GM12878 (cell line): ENCODE results near the gene UBE2L6. TPM values are rescaled to one million over a fixed set of nuclear protein-coding genes. Genes with fewer than 3 reads are reported as not detected.

Source experiments
- ATAC-seq: fragments of 200-7000 bp; cut with Tn5 transposase; 3 replicates; pipeline ENCODE4 v1.9.1; 2020; ENCODE audit warnings: mild to moderate bottlenecking, moderate library complexity
- BruUV-seq: library from RNA; stranded (reverse); fragments of 400-500 nt; replicated peaks from 2 replicates; lab custom pipeline; 2021; lab: Mats Ljungman, UMichigan
- CTCF ChIA-PET: fragments of 300-600 bp; sonication (Branson Sonifier 250); formaldehyde crosslinking; extraction: SDS; loops from one replicate; lab custom pipeline; 2021; ENCODE audit warnings: inconsistent platforms; lab: Yijun Ruan, JAX
- POLR2A ChIA-PET: fragments of 350-600 bp; formaldehyde crosslinking; extraction: SDS; loops from one replicate; lab custom pipeline; 2021; ENCODE audit warnings: inconsistent platforms; lab: Charles Lee
- RAD21 ChIA-PET: fragments of 300-600 bp; sonication (Branson Sonifier 250); formaldehyde crosslinking; loops from one replicate; lab custom pipeline; 2023; ENCODE audit warnings: antibody characterized with exemption; ENCODE audit not compliant: unreplicated experiment; lab: Charles Lee
- SMC1A ChIA-PET: fragments of 300-600 bp; sonication (Branson Sonifier 250); formaldehyde crosslinking; loops from one replicate; lab custom pipeline; 2023; ENCODE audit not compliant: unreplicated experiment, uncharacterized antibody; lab: Charles Lee
- DNase-seq: peaks from one replicate; pipeline ENCODE4 v3.0.0-alpha.2; 2011; ENCODE audit warnings: low read depth, low spot score
- FAIRE-seq: peaks from 3 replicates; lab custom pipeline; 2011; peaks lifted over from hg19 to GRCh38; lab: Jason Lieb, UNC
- H2AFZ ChIP-seq: 2 replicates; pipeline ENCODE4 v1.6.0; 2011; ENCODE audit warnings: low read depth, low read length, control low read depth; ENCODE audit not compliant: control insufficient read depth
- H3K27ac ChIP-seq: 2 replicates; pipeline ENCODE4 v1.5.1; 2011; ENCODE audit warnings: control low read depth; ENCODE audit not compliant: control insufficient read depth, insufficient read depth
- H3K27me3 ChIP-seq, 2 experiments: replicated peaks in 1 of 2; 2 replicates each; pipeline versions ENCODE4 v1.6.0 to v1.6.1; 2011; ENCODE audit warnings: low read length in 1 of 2; ENCODE audit not compliant: control insufficient read depth in 2 of 2, insufficient read depth in 2 of 2
- H3K36me3 ChIP-seq, 2 experiments: 2 replicates each; pipeline ENCODE4 v1.5.1; 2011; ENCODE audit warnings: low read length in 1 of 2; ENCODE audit not compliant: control insufficient read depth in 2 of 2, insufficient read depth in 2 of 2
- H3K4me1 ChIP-seq: 2 replicates; pipeline ENCODE4 v1.6.1; 2011; ENCODE audit warnings: mild to moderate bottlenecking, low read length, moderate library complexity, mixed read lengths; ENCODE audit not compliant: control insufficient read depth, insufficient read depth
- H3K4me2 ChIP-seq: 2 replicates; pipeline ENCODE4 v1.6.0; 2011; ENCODE audit warnings: control low read depth; ENCODE audit not compliant: control insufficient read depth, insufficient read depth
- H3K4me3 ChIP-seq: fragments of 200-600 bp; sonication (generic); 2 replicates; pipeline ENCODE4 v1.5.1; 2016
- H3K79me2 ChIP-seq: 2 replicates; pipeline ENCODE4 v1.6.0; 2011; ENCODE audit warnings: low read length; ENCODE audit not compliant: control insufficient read depth, insufficient read depth
- H3K9ac ChIP-seq: 2 replicates; pipeline ENCODE4 v1.8.0; 2011; ENCODE audit warnings: low read length, control low read depth, mixed read lengths; ENCODE audit not compliant: control insufficient read depth, insufficient read depth
- H3K9me3 ChIP-seq: replicated peaks from 3 replicates; pipeline ENCODE4 v1.5.1; 2011; ENCODE audit warnings: mild to moderate bottlenecking, low read length; ENCODE audit not compliant: control insufficient read depth, insufficient read depth
- H4K20me1 ChIP-seq: 2 replicates; pipeline ENCODE4 v1.6.0; 2011; ENCODE audit not compliant: control insufficient read depth, insufficient read depth
- HDAC6 ChIP-seq: fragments of 200-600 bp; sonication (generic); IDR thresholded peaks from one replicate; pipeline ENCODE4 v1.8.0; 2017; ENCODE audit warnings: antibody characterized with exemption; ENCODE audit not compliant: unreplicated experiment
- JUNB ChIP-seq: IDR thresholded peaks from 2 replicates; pipeline ENCODE4 v1.6.1; 2016; ENCODE audit warnings: antibody characterized with exemption, mild to moderate bottlenecking
- MTA3 ChIP-seq: IDR thresholded peaks from 2 replicates; pipeline ENCODE4 v1.6.1; 2012; ENCODE audit warnings: low read length, inconsistent platforms, borderline replicate concordance
- RELA ChIP-seq: fragments of 450-650 bp; IDR thresholded peaks from 2 replicates; pipeline ENCODE4 v1.8.0; 2014; ENCODE audit warnings: borderline replicate concordance; ENCODE audit not compliant: partially characterized antibody
- SIN3A ChIP-seq: IDR thresholded peaks from 2 replicates; pipeline ENCODE4 v1.6.1; 2012; ENCODE audit warnings: low read depth, low read length, improper control_type of control experiment
- SMAD5 ChIP-seq: IDR thresholded peaks from 2 replicates; pipeline ENCODE4 v1.6.1; 2016; ENCODE audit warnings: antibody characterized with exemption, low read depth
- SP1 ChIP-seq: IDR thresholded peaks from one replicate; pipeline ENCODE4 v1.6.1; 2011; ENCODE audit warnings: low read depth, low read length
- SPI1 ChIP-seq: IDR thresholded peaks from 2 replicates; pipeline ENCODE4 v1.6.1; 2011; ENCODE audit warnings: low read depth, mild to moderate bottlenecking, low read length, moderate library complexity, borderline replicate concordance; ENCODE audit not compliant: insufficient read depth
- SREBF1 ChIP-seq: IDR thresholded peaks from 2 replicates; pipeline ENCODE4 v1.6.1; 2012; ENCODE audit warnings: mild to moderate bottlenecking, low read length
- ZBTB11 ChIP-seq: fragments of 450-650 bp; formaldehyde crosslinking; IDR thresholded peaks from 2 replicates; pipeline ENCODE4 v1.5.0; 2022; ENCODE audit warnings: mild to moderate bottlenecking, missing genetic modification characterization
- in situ Hi-C: fragments of 300-500 bp; cut with MboI; formaldehyde crosslinking; loops from 9 replicates; pipeline ENCODE4 v1.14.3; 2018; ENCODE audit warnings: mixed read lengths
- intact Hi-C: fragments of 100-400 bp; cut with micrococcal nuclease; formaldehyde crosslinking; loops from one replicate; pipeline ENCODE4 v1.14.2; 2022; ENCODE audit not compliant: unreplicated experiment
- polyA plus RNA-seq, 11 experiments: library from polyadenylated mRNA; depleted of rRNA in 4 of 11; unstranded in 6 of 11; stranded (reverse) in 5 of 11; fragments of >200 nt; fragmentation: Nextera tagmentation in 4 of 11; fragmentation: Illumina TruSeq in 1 of 11; extraction: Ambion mirVana in 4 of 11; extraction: Trizol in 1 of 11; gene quantifications; 1 replicate in 1 of 11; 2 replicates in 10 of 11; pipeline versions ENCODE4 v1.2.1 to v1.2.3, GENCODE V29; 2011 to 2016; ENCODE audit warnings: inconsistent platforms in 2 of 11, missing spikeins in 2 of 11, low read depth in 1 of 11
- total RNA-seq, 4 experiments: library from RNA; depleted of rRNA in 3 of 4; stranded (reverse); fragments of >200 nt in 3 of 4; fragmentation: Illumina TruSeq in 1 of 4; extraction: Trizol in 1 of 4; gene quantifications; 2 replicates each; pipeline versions ENCODE4 v1.2.1 to v1.2.3, GENCODE V29; 2013 to 2021
- TF ChIP-seq, protein P1 (sequence below): fragments of 450-650 bp; IDR thresholded peaks from 2 replicates; pipeline ENCODE4 v1.6.1; 2017; ENCODE audit warnings: mild to moderate bottlenecking
- TF ChIP-seq, protein P2 (sequence below): IDR thresholded peaks from 2 replicates; pipeline ENCODE4 v1.6.1; 2011; ENCODE audit warnings: borderline replicate concordance, low read depth, mild to moderate bottlenecking, moderate library complexity, low read length; ENCODE audit not compliant: insufficient read depth, poor library complexity, severe bottlenecking
- TF ChIP-seq, protein P3 (sequence below), 3 experiments: IDR thresholded peaks in 2 of 3; conservative IDR thresholded peaks in 1 of 3; 2 replicates each; pipeline ENCODE4 v1.5.1; 2011; ENCODE audit warnings: low read depth in 3 of 3, low read length in 3 of 3, mild to moderate bottlenecking in 3 of 3, control low read depth in 2 of 3, moderate library complexity in 2 of 3, inconsistent platforms in 1 of 3, mixed read lengths in 1 of 3; ENCODE audit not compliant: control insufficient read depth in 2 of 3, insufficient read depth in 1 of 3; ENCODE audit errors: extremely low read depth in 1 of 3
- TF ChIP-seq, protein P4 (sequence below): fragments of 450-650 bp; IDR thresholded peaks from 2 replicates; pipeline ENCODE4 v1.6.1; 2017; ENCODE audit warnings: borderline replicate concordance

Gene UBE2L6
- total and polyA plus RNA-seq, 10 of the 15 experiments (the other 5 are each of a cell fraction or from before 2014, with no cell fraction given), result 114 to 295 (median 173) TPM

DNA sequence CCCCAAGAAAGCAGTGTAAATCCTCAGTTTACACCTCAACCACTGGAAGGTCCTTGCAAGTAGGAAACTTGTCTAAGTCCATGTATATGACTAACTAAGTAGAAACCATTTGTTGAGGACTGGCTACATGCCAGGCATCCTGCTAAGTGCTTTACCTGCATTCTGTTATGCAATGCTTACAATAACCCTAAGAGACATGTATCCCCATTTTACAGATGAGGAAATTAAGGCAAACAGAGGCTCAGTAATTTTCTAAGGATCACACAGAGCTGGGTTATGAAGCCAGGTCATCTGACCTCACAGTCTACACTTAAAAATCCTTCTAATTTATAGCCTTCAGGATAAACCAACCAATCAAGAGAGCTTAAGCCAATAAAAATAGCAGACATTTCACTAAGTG, 38.5 kb downstream of the UBE2L6 start:
- intact Hi-C loops (no loop called here), in situ Hi-C loops (loop anchor here (5.0 kb wide), 1 partner anchor 37 kb away; no protein-coding TSS in a partner anchor)
- Histone ChIP-seq H2AFZ (no peak overlapping the region), H3K79me2 (peaks cover 22% of the 10 kb centered on the region), H3K4me3 (no peak overlapping the region), H3K4me2 (peak overlapping the region; percentile 93), H3K27ac (no peak overlapping the region), H3K4me1 (peaks cover 16% of the 10 kb centered on the region), H3K9ac (no peak overlapping the region), H3K9me3 (no peaks in the 10 kb centered on the region), H4K20me1 (no peaks in the 10 kb centered on the region), H3K27me3 (no peaks in the 10 kb centered on the region), H3K36me3 (peaks cover 0 to 10% of the 10 kb centered on the region in 2 experiments; a peak in 3 of 4 replicates)
- CTCF ChIA-PET, result interaction anchor here (0.5 to 9.7 kb wide), 14 partner anchors 13 to 196 kb away, joined by 3 to 396 read pairs (median 4); partner anchors contain the start of genes SLC43A1 and SLC43A3
- ATAC-seq (no peak), FAIRE-seq (no peak), DNase-seq (no peak)
- POLR2A ChIA-PET, result no interaction called here
- SMC1A ChIA-PET, result interaction anchor here (2.5 to 8.1 kb wide), 4 partner anchors 13 to 71 kb away, joined by 9 to 130 read pairs (median 22); partner anchors contain the start of genes SLC43A1 and UBE2L6
- RAD21 ChIA-PET, result interaction anchor here (0.6 to 9.0 kb wide), 3 partner anchors 36 to 71 kb away, joined by 3 to 133 read pairs (median 3); no protein-coding TSS in a partner anchor
- no TSS peak for BruUV-seq
- TF ChIP-seq RELA (no peak), JUNB (no peak), MTA3 (no peak), SPI1 (no peak), HDAC6 (no peak), SP1 (no peak), ZBTB11 (CRISPR knock-in tag) (no peak), SIN3A (no peak), SREBF1 (no peak), SMAD5 (no peak)
- TF ChIP-seq, protein P1, sequence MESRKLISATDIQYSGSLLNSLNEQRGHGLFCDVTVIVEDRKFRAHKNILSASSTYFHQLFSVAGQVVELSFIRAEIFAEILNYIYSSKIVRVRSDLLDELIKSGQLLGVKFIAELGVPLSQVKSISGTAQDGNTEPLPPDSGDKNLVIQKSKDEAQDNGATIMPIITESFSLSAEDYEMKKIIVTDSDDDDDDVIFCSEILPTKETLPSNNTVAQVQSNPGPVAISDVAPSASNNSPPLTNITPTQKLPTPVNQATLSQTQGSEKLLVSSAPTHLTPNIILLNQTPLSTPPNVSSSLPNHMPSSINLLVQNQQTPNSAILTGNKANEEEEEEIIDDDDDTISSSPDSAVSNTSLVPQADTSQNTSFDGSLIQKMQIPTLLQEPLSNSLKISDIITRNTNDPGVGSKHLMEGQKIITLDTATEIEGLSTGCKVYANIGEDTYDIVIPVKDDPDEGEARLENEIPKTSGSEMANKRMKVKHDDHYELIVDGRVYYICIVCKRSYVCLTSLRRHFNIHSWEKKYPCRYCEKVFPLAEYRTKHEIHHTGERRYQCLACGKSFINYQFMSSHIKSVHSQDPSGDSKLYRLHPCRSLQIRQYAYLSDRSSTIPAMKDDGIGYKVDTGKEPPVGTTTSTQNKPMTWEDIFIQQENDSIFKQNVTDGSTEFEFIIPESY, result no peak
- TF ChIP-seq, protein P2, sequence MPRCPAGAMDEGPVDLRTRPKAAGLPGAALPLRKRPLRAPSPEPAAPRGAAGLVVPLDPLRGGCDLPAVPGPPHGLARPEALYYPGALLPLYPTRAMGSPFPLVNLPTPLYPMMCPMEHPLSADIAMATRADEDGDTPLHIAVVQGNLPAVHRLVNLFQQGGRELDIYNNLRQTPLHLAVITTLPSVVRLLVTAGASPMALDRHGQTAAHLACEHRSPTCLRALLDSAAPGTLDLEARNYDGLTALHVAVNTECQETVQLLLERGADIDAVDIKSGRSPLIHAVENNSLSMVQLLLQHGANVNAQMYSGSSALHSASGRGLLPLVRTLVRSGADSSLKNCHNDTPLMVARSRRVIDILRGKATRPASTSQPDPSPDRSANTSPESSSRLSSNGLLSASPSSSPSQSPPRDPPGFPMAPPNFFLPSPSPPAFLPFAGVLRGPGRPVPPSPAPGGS, result no peak
- TF ChIP-seq, protein P3, sequence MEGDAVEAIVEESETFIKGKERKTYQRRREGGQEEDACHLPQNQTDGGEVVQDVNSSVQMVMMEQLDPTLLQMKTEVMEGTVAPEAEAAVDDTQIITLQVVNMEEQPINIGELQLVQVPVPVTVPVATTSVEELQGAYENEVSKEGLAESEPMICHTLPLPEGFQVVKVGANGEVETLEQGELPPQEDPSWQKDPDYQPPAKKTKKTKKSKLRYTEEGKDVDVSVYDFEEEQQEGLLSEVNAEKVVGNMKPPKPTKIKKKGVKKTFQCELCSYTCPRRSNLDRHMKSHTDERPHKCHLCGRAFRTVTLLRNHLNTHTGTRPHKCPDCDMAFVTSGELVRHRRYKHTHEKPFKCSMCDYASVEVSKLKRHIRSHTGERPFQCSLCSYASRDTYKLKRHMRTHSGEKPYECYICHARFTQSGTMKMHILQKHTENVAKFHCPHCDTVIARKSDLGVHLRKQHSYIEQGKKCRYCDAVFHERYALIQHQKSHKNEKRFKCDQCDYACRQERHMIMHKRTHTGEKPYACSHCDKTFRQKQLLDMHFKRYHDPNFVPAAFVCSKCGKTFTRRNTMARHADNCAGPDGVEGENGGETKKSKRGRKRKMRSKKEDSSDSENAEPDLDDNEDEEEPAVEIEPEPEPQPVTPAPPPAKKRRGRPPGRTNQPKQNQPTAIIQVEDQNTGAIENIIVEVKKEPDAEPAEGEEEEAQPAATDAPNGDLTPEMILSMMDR (IDR thresholded peaks at IDR 0.05 in 2 of 3, conservative IDR thresholded peaks at IDR 0.05 in 1 of 3; ENCODE audit: control insufficient read depth in 2 of 3, extremely low read depth in 1 of 3, insufficient read depth in 1 of 3, low read depth in 3 of 3, low read length in 3 of 3), result no peak
- TF ChIP-seq, protein P4, sequence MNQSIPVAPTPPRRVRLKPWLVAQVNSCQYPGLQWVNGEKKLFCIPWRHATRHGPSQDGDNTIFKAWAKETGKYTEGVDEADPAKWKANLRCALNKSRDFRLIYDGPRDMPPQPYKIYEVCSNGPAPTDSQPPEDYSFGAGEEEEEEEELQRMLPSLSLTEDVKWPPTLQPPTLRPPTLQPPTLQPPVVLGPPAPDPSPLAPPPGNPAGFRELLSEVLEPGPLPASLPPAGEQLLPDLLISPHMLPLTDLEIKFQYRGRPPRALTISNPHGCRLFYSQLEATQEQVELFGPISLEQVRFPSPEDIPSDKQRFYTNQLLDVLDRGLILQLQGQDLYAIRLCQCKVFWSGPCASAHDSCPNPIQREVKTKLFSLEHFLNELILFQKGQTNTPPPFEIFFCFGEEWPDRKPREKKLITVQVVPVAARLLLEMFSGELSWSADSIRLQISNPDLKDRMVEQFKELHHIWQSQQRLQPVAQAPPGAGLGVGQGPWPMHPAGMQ, result no peak
